ENCODE results near the gene CHRND. TPM values are rescaled to one million over a fixed set of nuclear protein-coding genes. Genes with fewer than 3 reads are reported as not detected.
A peak's percentile ranks its signal among the peaks of the same experiment; 100 is the strongest.
"Not testable (repeated sequence)": the region's sequence is repeated elsewhere in the genome, so short reads cannot be mapped to it uniquely, and the experiment has no call there.

Gene CHRND
- total RNA-seq, 1 experiment from 2014 or later: not detected

DNA sequence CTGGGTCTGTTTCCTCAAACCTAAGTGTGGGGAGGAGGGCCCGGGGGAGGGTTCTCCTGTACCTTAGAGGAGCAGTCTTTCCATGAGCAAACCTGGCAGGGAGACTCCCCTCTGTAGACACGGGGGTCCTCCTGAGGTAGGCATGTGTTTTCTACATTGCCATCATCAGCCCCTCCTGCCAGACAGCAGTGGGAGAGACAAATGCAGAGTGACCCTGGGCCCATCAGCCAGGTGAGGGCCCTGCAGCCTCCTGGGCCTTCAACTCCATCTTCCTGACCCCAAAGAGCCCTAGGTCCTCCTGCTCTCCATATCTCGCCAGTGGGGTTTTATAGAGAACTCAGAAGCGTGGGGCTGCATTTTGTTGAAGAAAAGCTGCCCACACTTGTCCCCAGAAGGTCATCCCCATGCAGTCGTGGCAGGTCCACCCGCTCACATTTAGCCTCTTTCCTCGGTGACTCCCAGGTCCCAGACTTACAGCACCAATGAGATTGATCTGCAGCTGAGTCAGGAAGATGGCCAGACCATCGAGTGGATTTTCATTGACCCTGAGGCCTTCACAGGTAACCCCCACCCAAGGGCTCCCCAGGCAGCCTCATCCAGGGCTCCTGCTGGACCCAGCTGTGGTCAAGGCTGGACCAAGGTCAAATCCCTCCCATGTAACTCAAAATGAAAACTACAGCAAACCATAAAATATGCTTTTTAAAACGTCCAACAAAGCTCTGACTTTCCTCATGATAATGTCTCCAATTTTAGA lies 16.2 kb downstream of the CHRND start:
- no peak for DNase-seq (ENCODE audit: low spot score)

DNA sequence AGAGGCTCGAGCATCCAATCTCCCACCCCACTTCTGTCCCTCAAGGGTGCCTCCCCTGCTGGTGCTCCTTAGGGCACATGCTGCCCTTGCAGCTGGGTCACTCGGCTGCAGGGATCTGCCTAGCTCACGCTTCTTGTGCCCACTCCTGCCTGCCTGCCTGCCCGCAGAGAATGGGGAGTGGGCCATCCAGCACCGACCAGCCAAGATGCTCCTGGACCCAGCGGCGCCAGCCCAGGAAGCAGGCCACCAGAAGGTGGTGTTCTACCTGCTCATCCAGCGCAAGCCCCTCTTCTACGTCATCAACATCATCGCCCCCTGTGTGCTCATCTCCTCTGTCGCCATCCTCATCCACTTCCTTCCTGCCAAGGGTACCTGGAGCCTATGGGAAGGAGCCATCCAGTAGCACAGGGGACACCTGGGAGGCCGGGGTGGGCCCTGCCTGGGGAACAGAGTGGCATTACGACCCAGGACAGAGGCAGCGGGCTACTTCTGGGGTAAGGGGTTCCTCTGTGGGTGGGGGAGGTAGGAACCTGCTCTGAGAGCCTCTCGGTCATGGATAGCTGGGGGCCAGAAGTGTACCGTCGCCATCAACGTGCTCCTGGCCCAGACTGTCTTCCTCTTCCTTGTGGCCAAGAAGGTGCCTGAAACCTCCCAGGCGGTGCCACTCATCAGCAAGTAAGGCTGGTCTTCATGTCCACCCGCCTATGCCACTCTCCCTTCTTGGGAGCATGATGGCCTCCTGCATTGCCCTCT lies 16.9 kb downstream of the CHRND start:
- DNase-seq (ENCODE audit: low spot score): no peak

DNA sequence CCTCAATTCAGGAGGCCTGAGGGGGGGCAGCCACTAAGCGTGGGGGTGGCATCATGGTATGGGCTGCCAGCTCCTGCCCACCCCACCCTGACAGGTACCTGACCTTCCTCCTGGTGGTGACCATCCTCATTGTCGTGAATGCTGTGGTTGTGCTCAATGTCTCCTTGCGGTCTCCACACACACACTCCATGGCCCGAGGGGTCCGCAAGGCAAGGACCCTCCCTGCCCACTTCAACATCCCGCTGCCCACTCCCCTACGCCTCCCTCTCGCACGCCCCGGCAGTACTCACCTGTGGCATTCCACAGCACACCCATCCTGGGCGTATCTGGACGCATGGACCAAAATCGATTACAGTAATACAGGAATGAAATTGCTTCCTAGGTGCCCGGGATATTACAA lies 17.5 kb downstream of the CHRND start:
- DNase-seq (ENCODE audit: low spot score): no peak

DNA sequence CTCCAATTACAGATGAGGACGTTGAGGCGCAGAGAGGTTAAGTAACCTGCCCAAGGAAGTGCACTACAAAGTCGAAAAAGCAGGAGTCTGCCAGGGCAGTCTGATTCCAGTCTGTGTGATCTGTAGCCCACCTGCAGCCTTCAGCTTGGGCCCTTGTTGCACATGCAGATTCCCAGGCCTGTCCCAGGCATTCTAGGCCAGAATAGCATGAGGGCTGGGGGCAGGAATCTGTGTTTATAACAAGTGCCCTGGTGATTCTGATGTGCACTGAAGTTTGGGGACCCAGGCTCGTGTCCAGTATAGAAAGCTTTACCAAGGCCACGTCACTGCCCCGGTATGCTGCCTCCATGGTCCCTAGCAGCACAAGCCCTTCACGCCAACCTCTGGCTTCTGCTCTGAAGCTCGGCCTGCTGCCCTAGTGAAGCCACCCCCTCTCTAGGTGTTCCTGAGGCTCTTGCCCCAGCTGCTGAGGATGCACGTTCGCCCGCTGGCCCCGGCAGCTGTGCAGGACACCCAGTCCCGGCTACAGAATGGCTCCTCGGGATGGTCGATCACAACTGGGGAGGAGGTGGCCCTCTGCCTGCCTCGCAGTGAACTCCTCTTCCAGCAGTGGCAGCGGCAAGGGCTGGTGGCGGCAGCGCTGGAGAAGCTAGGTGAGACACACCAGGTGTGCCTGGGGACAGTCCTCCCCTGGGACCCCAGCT lies 18.1 kb downstream of the CHRND start:
- no peak for DNase-seq (ENCODE audit: low spot score)

DNA sequence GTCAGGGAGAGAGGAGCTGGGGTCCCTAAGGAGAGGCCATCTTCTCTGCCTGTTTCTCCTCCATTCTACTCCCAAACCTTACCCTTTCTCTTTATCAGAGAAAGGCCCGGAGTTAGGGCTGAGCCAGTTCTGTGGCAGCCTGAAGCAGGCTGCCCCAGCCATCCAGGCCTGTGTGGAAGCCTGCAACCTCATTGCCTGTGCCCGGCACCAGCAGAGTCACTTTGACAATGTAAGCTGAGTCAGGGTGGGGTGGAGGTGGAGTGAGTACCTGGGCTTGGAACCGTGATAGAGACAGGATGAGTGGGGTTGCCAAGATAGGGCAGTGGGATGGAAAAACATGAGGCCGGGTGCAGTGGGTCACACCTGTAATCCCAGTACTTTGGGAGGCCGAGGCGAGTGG lies 18.7 kb downstream of the CHRND start:
- no peak for DNase-seq (ENCODE audit: low spot score)

DNA sequence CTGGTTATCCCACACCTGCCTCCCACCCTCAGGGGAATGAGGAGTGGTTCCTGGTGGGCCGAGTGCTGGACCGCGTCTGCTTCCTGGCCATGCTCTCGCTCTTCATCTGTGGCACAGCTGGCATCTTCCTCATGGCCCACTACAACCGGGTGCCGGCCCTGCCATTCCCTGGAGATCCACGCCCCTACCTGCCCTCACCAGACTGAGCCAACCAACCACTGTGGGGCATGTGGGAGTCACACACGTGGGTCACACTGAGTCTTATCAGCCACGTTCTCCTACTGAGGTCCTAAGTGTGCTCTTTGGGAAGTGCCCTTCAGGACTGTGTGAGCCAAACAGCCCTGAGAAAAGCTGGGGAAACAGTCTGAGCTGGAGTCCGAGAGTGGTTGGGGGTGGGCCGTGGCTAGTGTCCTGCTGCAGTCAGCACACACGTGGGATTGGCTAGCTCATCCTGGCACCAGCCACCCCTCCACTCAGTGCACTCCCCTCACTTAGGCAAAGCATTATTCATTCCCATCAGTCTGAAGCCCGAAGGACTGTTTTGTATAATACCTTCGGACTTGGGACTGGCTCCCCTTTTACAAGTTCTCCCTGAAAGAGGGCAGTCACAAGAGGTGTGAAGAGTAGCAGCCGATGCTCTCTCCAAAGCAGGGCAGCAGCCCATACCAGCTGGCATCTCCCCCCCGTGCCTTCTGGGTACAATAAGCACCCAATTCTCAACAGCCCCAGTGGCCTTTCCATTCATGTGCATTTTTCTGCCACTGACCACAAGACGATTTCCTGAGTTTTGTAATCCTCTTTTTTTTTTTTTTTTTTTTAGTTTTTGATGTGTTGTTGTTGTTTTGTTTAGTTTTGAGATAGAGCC lies 19.8 kb downstream of the CHRND start:
- no peak for DNase-seq (ENCODE audit: low spot score)

DNA sequence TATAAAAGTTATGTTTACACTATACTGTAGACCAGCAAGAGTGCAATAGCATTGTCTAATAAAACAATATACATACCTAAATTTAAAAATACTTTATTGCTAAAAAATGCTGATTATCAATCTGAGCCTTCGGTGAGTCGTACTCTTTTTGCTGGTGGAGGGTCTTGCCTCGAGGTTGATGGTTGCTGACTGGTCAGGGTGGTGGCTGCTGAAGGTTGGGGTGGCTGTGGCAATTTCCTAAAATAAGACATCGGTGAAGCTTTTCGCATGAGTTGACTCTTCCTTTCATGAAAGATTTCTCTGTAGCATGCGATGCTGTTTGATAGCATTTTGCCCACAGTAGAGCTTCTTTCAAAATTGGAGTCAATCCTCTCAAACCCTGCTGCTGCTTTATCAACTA lies 22.0 kb downstream of the CHRND start:
- no peak for DNase-seq (ENCODE audit: low spot score)

DNA sequence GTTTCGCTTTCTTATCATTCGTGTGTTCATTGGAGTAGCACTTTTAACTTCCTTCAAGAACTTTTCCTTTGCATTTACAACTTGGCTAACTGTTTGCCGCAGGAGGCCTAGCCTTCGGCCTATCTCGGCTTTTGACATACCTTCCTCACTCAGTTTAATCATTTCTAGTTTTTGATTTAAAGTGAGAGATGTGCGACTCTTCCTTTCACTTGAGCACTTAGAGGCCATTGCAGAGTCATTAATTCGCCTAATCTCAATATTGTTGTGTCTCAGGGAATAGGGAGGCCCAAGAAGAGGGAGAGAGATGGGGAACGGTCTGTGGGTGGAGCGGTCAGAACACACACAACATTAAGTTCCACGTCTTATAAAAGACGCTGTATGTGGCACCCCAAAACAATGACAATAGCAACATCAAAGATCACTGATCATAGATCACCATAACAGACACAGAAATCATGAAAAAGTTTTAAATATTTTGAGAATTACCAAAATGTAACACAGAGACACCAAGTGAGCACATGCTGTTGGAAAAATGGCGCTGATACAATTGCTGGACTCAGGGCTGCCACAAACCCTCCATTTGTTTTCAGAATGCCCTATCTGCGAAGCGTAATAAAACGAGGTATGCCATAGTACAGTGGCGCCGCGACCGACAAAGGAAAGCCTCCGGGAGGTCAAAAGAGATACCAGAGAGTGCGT lies 23.8 kb downstream of the CHRND start:
- DNase-seq (ENCODE audit: low spot score): no peak

DNA sequence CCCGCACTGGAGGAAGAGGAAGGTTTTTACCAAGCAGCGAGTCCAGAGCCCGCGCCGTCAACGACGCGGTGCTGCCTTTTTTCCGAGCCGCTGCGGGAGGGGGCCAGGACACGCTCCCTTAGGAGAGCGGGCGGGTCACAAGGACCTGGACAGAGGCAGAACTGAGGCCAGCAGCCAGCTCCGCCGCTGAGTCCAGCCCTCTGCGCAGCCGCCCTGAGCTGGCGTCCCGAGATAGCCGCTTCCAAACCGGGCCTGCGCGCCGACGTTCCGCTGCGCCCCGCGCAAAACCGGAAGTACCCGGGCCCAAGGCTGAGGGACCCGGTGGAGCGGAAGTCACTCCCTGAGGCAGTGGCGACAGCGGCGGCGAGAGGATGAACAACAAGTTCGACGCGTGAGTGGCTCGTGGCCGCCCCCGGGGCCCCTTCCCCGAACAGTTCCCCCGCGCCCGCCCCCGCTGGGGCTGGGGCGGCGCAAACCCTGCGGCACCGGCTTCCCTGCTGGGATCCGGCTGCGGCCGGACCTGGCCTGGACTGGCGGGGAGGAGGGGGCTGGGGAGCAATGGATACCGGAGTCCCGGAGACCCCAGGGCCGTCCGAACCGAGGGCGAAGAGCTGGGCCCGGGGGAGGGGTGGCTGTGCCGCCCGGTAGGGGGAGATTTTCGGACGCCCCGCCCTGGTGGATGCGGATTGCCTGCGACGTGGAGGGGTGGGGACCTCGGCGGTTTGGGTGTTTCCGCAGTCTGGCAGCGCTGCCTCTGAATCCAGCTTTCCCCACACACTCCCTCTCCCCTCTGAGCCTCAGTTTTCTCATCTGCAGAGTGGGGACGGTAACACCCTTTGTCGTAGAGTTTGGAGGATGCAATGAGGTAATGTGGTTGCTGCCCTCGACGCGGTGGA lies 24.6 kb downstream of the CHRND start, which contains the start of the genes EIF4E2 and TIGD1:
EIF4E2 (plus strand) TSS at position 336 of the 896 bp plus-strand sequence; CDS start at position 372, 36 bp downstream.
TIGD1 (minus strand) TSS at position 204 of the 896 bp plus-strand sequence. CDS start 675 bp downstream, outside the sequence.
- DNase-seq (ENCODE audit: low spot score): peak; percentile 93

DNA sequence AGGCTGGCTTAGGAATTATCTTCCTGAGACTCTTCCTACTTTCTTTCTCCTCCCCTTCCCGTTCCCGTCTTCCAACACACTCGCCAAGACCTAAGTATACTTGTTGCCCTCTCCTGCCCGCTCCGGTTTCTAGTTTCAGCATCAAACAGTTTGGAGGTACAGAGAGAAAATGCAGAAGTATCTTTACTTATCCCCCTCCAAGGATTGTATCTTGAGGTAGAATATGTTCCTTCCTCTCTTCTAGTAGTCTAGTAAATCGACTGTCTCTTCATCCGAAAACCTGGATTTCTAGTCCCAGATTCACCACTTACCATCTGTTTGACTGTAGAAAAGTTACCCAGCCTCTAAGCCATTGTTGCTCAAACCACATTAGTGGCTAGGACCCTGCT lies 25.3 kb downstream of the CHRND start:
- DNase-seq (ENCODE audit: low spot score): no peak

DNA sequence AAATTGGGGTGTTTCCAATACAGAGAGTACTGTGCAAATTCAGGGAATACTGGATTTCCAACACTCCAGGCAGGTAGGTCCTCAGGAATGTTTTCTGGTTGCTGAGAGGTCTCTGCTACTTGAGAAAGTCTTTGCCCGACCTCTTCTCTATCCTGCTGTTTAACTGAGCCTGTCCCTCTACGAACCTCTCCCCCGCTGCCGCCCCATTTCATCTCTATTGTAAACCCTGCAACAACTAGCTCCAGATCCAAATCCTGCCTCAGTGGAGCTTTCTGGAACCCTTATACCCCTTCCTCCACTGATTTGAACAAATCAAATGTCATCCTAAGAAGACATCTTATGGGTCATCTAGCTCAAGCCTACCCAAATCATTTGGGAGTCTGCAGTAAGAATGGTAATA lies 25.8 kb downstream of the CHRND start:
- DNase-seq (ENCODE audit: low spot score): no peak

DNA sequence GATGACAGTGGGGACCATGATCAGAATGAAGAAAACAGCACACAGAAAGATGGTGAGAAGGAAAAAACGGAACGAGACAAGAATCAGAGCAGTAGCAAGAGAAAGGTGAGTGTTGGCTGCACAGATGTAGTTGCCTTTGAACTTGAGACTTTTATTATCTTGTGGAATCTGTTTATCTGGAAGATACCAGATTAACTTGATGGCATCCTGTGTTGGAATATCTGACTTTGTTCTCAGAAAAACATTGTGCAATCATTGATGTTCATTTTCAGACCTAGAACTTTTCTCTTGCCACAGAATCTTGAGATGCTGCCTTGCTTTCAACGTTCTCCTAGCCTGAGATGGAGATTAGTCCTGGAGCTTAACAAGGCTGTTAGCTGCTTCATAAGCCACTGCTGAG lies 30.5 kb downstream of the CHRND start:
- no peak for DNase-seq (ENCODE audit: low spot score)

DNA sequence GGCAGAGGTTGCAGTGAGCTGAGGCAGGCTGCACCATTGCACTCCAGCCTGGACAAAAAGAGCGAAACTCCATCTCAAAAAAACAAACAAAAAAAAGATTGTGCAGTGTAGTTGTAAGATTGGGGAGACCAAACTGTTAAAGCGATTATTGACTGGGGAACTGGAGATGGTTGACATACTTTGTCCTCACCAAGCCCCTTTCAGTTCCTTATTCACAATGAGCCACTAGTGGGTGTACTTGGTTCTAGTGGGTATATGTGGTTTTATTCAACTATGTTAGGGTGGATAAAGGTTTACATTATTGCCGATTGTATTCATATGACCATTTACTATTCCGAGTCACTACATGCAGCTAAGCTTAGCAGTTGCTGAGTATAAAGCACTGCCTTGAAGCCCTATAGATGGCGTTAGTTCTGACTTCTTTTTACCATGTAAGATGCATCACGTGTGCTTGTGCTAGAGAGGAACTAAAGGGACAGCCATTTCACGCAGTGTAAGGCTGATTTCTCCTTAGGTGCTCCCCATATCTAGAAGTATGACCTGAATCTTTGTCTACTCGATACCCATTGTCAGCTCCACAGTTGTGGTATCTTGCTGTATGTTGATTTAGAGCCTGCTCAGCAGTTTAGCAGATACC lies 36.7 kb downstream of the CHRND start:
- no peak for DNase-seq (ENCODE audit: low spot score)

DNA sequence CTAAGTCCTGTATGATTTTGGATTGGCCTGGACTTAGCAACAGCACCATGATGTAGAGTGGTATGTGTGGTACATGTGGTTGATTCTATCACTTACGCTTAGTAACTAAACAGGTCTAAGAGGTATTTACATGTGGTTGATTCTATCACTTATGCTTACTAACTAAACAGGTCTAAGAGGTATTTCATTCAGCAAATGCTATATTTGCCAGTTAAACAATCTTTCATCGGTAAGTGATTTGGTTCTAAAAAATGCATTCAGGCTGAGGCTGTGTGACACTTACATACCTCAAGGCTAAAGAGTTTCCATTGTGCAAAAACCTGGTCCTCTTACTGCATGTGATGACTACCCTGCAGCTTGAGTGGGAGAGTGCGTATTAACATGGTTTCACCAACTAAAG lies 37.6 kb downstream of the CHRND start:
- DNase-seq (ENCODE audit: low spot score): no peak

DNA sequence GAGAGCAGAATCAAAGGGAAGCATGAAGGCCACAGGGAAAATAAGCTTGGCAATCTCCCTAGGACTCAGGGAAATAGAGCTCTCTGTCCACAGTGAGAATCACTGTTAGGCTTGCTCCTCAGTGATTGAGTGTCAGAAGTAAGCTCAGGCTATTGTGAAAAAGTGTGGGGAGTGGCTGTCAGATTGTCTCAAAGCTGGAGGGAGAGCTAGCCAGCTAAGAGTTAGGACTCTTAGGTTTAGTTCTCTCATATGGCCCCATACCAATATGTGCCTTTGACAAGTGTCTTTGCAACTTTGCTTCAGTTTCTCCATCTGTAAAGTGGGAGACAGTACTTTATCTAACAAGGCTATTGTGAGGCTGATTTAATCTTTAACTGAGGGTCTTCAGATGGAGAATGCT lies 41.8 kb downstream of the CHRND start:
- DNase-seq (ENCODE audit: low spot score): no peak

DNA sequence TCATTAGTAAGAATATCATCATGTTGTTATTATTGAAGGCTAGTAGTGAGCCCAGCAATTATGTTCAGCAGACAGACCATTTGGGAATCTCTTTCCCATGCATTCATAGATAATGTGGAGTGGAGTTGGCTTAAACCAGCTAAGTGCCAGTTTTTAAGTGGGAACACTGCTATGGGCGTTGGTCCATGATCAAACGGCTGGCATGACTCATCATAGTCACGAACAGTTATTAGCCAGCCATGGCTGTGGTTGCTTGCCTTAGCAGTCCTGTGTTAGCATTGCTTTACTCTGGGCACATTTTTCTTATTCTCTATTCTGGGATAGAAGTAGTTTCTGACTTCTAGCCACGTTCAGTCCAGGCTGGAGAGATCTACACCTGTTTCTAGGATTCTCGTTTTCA lies 42.2 kb downstream of the CHRND start:
- peak; percentile 80 for DNase-seq (ENCODE audit: low spot score)

DNA sequence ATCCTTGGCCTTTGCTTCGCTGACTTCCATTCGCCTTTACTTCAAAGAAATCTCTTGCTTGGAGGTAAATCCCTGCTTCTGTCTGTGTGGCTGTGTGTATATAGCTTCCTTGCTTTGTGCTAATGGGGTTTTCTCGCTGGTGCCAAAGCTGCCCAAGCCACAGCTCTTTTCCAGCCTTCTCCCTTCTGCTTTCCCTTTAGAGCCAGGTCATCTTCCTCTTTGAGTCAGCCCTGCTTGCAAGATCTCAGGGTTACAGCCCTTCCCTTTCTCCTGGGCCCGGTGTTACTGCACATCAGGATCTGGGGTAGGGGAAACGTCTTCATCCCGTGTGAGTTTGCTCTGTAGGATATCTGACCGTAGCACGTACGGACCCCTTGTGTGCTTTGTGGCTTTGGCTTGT lies 43.6 kb downstream of the CHRND start:
- DNase-seq (ENCODE audit: low spot score): no peak

DNA sequence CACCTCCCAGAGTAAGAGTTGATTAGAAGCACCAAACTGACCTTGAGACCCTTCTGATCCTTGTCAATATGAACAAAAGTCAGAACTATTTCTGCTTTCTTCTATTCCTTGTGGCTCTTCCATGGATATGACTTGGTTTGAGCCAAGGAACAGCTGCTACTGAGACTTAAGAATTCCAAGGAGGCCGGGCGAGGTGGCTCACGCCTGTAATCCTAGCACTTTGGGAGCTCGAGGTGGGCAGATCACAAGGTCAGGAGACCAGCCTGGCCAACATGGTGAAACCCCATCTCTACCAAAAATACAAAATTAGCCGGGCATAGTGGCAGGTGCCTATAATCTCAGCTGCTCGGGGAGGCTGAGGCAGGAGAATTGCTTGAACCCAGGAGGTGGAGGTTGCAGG lies 44.5 kb downstream of the CHRND start:
- DNase-seq (ENCODE audit: low spot score): not testable (repeated sequence)

DNA sequence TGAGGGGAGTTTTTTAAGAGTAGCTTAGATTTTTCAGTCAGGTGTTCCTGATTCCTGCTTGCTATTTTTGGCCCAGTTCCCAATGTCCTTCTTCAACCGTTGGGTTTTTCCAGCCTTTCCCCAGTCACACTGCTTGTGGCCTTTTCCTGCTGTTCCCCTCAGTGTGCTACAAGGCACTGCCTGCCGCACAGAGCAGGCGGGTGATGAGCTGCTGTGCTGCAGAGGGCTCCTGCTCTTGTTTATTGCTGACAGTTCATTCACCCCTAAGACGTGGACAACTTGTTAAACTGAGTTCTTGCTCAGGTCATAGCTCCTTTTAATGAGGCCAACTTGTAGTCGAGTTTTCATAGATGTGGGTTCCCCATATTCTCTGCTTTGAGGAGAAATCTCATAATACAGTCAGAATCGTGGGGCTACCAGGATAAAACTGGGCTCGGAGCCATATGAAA lies 45.1 kb downstream of the CHRND start:
- no peak for DNase-seq (ENCODE audit: low spot score)
